SKM-1 (cell line): Measurements from ENCODE around the gene POP7.

Experiments
- DNase-seq: peaks from one replicate; lab custom pipeline; 2025; ENCODE audit not compliant: unreplicated experiment; lab: John Stamatoyannopoulos, UW

The POP7 gene

GRCh38 chr7:100679129-100679926, 26.6 kb upstream of the POP7 start:
- no peak for DNase-seq

GRCh38 chr7:100679927-100680575, 25.9 kb upstream of the POP7 start:
- DNase-seq = no peak

GRCh38 chr7:100680576-100681271, 25.2 kb upstream of the POP7 start:
- DNase-seq = no peak

- DNase-seq = no peak
Measured at GRCh38 chr7:100681491-100682227, 24.3 kb upstream of the POP7 start.

GRCh38 chr7:100682228-100682741, 23.6 kb upstream of the POP7 start:
- no peak for DNase-seq

- no peak for DNase-seq
Measured at GRCh38 chr7:100682991-100683658, 22.8 kb upstream of the POP7 start.

- DNase-seq = no peak
Measured at GRCh38 chr7:100683659-100684533, 22.0 kb upstream of the POP7 start.

- DNase-seq = no peak
Measured at GRCh38 chr7:100684534-100685042, 21.3 kb upstream of the POP7 start.

GRCh38 chr7:100685049-100685605, 20.8 kb upstream of the POP7 start:
- no peak for DNase-seq

- no peak for DNase-seq
Measured at GRCh38 chr7:100685631-100686145, 20.2 kb upstream of the POP7 start.

- no peak for DNase-seq
Measured at GRCh38 chr7:100686201-100686821, 19.6 kb upstream of the POP7 start.

- no peak for DNase-seq
Measured at GRCh38 chr7:100686822-100687211, 19.1 kb upstream of the POP7 start.

- DNase-seq = no peak
Measured at GRCh38 chr7:100687261-100687660, 18.7 kb upstream of the POP7 start.

- no peak for DNase-seq
Measured at GRCh38 chr7:100687751-100688300, 18.1 kb upstream of the POP7 start.

- DNase-seq = no peak
Measured at GRCh38 chr7:100688326-100688860, 17.5 kb upstream of the POP7 start.

GRCh38 chr7:100689230-100690135, 16.4 kb upstream of the POP7 start:
- DNase-seq = no peak
